Adrenal gland (tissue), 12 donors: ENCODE results near the gene ERMP1. TPM values are rescaled to one million over a fixed set of nuclear protein-coding genes. Genes with fewer than 3 reads are reported as not detected.

ENCODE experiments used
- DNase-seq, 7 donors: peaks; one replicate each; pipeline ENCODE4 v3.0.0-alpha.2; 2019 to 2020
- H3K27ac ChIP-seq, 5 donors: fragments of 200-600 bp; sonication (generic) in 4 of 5; 1 replicate in 3 of 5; 2 replicates in 2 of 5; pipeline versions ENCODE4 v1.5.1 to v1.8.0; 2016 to 2020; ENCODE audit warnings: mild to moderate bottlenecking in 1 of 5
- H3K27me3 ChIP-seq: fragments of 200-600 bp; 2 replicates; pipeline ENCODE4 v1.8.0; 2021
- H3K36me3 ChIP-seq, 2 donors: fragments of 200-600 bp; replicated peaks in 1 of 2; 1 replicate in 1 of 2; 2 replicates in 1 of 2; pipeline versions ENCODE4 v1.5.1 to v1.8.0; 2018 to 2022
- H3K4me1 ChIP-seq, 2 donors: fragments of 200-600 bp; replicated peaks in 1 of 2; 1 replicate in 1 of 2; 2 replicates in 1 of 2; pipeline versions ENCODE4 v1.5.1 to v1.8.0; 2018 to 2021
- H3K4me3 ChIP-seq, 4 donors: fragments of 200-600 bp; sonication (generic) in 3 of 4; one replicate each; pipeline ENCODE4 v1.5.1; 2016 to 2018
- H3K9me3 ChIP-seq, 3 donors: fragments of 200-600 bp; sonication (generic) in 1 of 3; replicated peaks in 1 of 3; 1 replicate in 2 of 3; 2 replicates in 1 of 3; pipeline versions ENCODE4 v1.5.1 to v1.8.0; 2016 to 2021
- POLR2A ChIP-seq, 2 donors: fragments of 450-650 bp; IDR thresholded peaks; one replicate each; pipeline ENCODE4 v1.6.1; 2017; ENCODE audit warnings: antibody characterized with exemption in 2 of 2, mild to moderate bottlenecking in 2 of 2, moderate library complexity in 1 of 2
- WGBS, 4 donors: extraction: QIAGEN DNeasy Blood & Tissue Kit in 2 of 4; methylation state at CpG; one replicate each; pipeline versions ENCODE4 v1.1.5 to v1.1.7; 2013 to 2017; 5-methylcytosine and 5-hydroxymethylcytosine counted together
- intact Hi-C, 2 donors: fragments of 100-400 bp; cut with DNase I; formaldehyde crosslinking; loops; one replicate each; pipeline versions ENCODE4 v1.14.1 to v1.15.0; 2022 to 2023
- polyA plus RNA-seq, 3 donors: library from polyadenylated mRNA; stranded (reverse); fragments of 200-250 nt in 2 of 3; fragments of 350-450 nt in 1 of 3; fragmentation: Illumina TruSeq in 1 of 3; extraction: RNeasy Lipid Tissue Mini Kit (QIAGEN cat#74804) in 1 of 3; gene quantifications; one replicate each; pipeline ENCODE4 v1.2.3, GENCODE V29; 2013 to 2014
- total RNA-seq, 9 donors: library from RNA; depleted of rRNA in 4 of 9; stranded (reverse); fragments of >200 nt in 4 of 9; fragments of 120-200 nt in 1 of 9; fragmentation: NEBNext Ultra II Directional in 1 of 9; extraction: Animal tissue kit (Norgen Biotek cat#: 25700) in 1 of 9; gene quantifications; one replicate each; pipeline versions ENCODE4 v1.1.0 to v1.2.4, GENCODE V29; 2013 to 2023
- TF ChIP-seq, protein P1 (sequence below), 6 experiments: fragments of 450-650 bp in 4 of 6; fragments of 200-600 bp in 2 of 6; sonication (generic) in 1 of 6; IDR thresholded peaks; 1 replicate in 5 of 6; 2 replicates in 1 of 6; pipeline versions ENCODE4 v1.5.1 to v1.8.0; 2016 to 2021; ENCODE audit warnings: antibody characterized with exemption in 6 of 6, mild to moderate bottlenecking in 2 of 6, moderate library complexity in 1 of 6
- donor health status: healthy with polysubstance abuse.
- donor health status: Bipolar disorder and iron deficiency.
- donor health status: DM: yes; HTN: yes; CAD: no.
- donor health status: DM: no; HTN: no; CAD: no.
- donor health status: DM: no; HTN: no; CAD: no.
- donor health status: DM: yes; HTN: yes; CAD: no.

The ERMP1 gene
- total and polyA plus RNA-seq, 12 donors = 6.0 to 120 (median 38.6) TPM

DNA sequence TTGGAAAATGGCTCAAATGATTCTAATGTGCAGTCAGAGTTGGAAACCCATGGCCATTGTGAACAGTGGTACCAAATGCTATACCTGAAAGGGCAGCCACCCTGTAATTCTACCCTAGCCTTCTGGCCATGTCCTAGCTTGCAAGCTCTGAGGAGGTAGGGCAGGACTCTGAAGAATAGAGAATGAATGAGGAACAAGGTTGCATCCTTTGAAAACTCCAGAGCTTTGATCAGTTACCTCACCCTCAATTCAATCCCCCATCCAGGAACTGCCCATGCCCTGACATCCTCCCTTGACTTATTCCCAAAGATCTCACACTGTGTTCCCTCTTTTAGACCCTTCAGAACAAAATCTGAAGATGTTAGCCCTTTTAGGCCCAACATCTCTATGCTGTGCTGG, 17.8 kb upstream of the ERMP1 start:
- intact Hi-C loops = no loop called here
- H3K4me3 ChIP-seq = no peak overlapping the region
- TF ChIP-seq POLR2A (IDR thresholded peaks at IDR 0.05) = no peak
- TF ChIP-seq, protein P1, sequence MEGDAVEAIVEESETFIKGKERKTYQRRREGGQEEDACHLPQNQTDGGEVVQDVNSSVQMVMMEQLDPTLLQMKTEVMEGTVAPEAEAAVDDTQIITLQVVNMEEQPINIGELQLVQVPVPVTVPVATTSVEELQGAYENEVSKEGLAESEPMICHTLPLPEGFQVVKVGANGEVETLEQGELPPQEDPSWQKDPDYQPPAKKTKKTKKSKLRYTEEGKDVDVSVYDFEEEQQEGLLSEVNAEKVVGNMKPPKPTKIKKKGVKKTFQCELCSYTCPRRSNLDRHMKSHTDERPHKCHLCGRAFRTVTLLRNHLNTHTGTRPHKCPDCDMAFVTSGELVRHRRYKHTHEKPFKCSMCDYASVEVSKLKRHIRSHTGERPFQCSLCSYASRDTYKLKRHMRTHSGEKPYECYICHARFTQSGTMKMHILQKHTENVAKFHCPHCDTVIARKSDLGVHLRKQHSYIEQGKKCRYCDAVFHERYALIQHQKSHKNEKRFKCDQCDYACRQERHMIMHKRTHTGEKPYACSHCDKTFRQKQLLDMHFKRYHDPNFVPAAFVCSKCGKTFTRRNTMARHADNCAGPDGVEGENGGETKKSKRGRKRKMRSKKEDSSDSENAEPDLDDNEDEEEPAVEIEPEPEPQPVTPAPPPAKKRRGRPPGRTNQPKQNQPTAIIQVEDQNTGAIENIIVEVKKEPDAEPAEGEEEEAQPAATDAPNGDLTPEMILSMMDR (IDR thresholded peaks at IDR 0.05) = no peak

DNA sequence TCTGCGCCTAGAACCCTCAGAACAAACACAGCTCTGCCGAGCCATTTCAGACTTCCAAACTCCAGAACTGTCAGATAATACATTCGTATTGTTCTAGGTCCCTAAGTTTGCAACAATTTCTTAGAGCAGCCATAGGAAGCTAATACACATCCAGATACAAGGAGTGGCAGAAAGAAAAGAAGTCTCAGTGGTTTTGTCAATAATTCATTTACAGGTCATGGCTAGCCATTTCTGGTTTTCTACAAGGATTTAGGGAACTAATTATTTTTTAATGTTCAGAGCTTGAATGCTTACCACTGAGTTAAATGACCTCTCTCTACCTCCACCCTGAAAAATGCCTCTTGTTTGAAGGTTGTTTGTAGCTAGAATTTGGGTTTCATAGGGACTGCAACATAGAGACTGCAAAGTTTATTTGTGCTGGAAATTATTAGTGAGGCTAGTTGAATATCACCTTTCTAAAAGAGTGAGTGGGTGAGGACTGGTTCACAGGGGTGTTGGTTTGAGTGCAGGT, 15.5 kb upstream of the ERMP1 start:
- Histone ChIP-seq H3K27me3 (no peaks in the 10 kb centered on the region), H3K36me3 (no peaks in the 10 kb centered on the region), H3K27ac (no peak overlapping the region), H3K4me1 (peaks cover 14 to 18% of the 10 kb centered on the region in 2 donors), H3K9me3 (no peaks in the 10 kb centered on the region), H3K4me3 (no peak overlapping the region)
- intact Hi-C loops = no loop called here
- no peak for TF ChIP-seq POLR2A (IDR thresholded peaks at IDR 0.05)
- TF ChIP-seq, protein P1 (IDR thresholded peaks at IDR 0.05) = no peak
- no peak for DNase-seq
- WGBS, 4 donors = 78 to 92% (median 83%) methylated on average over 3 of the region's 3 CpGs

More for the DNA sequence above, 17.8 kb upstream of the ERMP1 start:
- no peaks in the 10 kb centered on the region for H3K36me3 ChIP-seq
- no peaks in the 10 kb centered on the region for H3K27me3 ChIP-seq
- no peaks in the 10 kb centered on the region for H3K9me3 ChIP-seq
- DNase-seq = no peak
- H3K27ac ChIP-seq = peak overlapping the region in 1 of 5 donors; percentile 34
- H3K4me1 ChIP-seq = peaks cover 12 to 14% of the 10 kb centered on the region in 2 donors

DNA sequence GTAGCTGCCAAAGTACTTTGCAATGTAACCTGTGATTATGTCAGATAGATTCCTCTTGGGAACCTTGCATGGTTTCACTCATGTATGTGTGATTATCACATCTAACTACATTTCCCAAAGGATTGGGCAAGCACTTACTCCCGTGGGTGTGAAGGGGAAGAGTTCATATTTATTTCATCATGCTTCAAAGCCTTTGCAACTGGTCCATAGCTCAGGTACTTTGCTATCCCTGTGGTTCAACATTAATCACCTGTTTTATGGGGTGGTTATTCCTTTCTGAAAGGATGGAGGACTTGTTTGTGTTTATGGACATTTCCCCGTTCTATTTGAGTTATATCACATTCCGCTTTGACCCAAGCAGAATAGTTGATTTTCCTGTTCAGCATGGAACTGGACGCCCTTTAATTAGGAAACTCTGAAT, 13.6 kb upstream of the ERMP1 start:
- Histone ChIP-seq H3K27ac (no peak overlapping the region), H3K27me3 (no peaks in the 10 kb centered on the region), H3K4me3 (no peak overlapping the region), H3K36me3 (no peaks in the 10 kb centered on the region), H3K9me3 (no peaks in the 10 kb centered on the region), H3K4me1 (peaks cover 6 to 18% of the 10 kb centered on the region in 2 donors)
- DNase-seq = no peak
- intact Hi-C loops = no loop called here
- 85 to 93% (median 88%) methylated on average over 4 of the region's 4 CpGs for WGBS, 4 donors
- TF ChIP-seq, protein P1 (IDR thresholded peaks at IDR 0.05) = no peak
- TF ChIP-seq POLR2A (IDR thresholded peaks at IDR 0.05) = no peak

DNA sequence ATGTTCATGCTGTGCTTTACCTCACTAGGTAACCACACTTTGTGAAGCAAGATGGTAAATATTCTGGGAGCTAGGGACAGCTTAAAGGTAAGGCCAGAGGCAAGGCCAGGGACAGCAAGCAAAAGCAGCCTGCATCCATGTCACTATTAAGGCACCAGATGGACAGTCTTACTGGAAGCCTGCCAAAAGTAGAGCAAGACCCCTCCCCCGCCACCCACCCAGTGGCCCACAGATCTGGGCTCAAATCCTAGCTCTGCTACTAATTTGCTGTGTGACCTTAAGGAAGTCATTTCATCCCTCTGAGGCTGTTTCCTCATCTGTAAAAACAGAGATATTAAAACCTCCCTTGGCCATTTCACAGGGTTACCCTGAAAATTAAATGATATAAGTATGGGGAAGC, 13.2 kb upstream of the ERMP1 start:
- Histone ChIP-seq H3K4me3 (no peak overlapping the region), H3K4me1 (peaks cover 2 to 16% of the 10 kb centered on the region in 2 donors), H3K36me3 (no peaks in the 10 kb centered on the region), H3K27me3 (no peaks in the 10 kb centered on the region), H3K9me3 (no peaks in the 10 kb centered on the region), H3K27ac (peak overlapping the region in 1 of 5 donors; percentile 20)
- 91 to 97% (median 93%) methylated on average over 1 of the region's 1 CpG; no CpG with 5 or more reads in 1 of the 4 donors for WGBS, 4 donors
- DNase-seq = no peak
- intact Hi-C loops = no loop called here
- TF ChIP-seq, protein P1 (IDR thresholded peaks at IDR 0.05) = no peak
- no peak for TF ChIP-seq POLR2A (IDR thresholded peaks at IDR 0.05)
